KOPT-K1 (cell line): Measurements from ENCODE around the gene ZNRF3.

Source experiments
- H3K27ac ChIP-seq: fragments of 200-600 bp; sonication (generic); 2 replicates; pipeline ENCODE4 v1.5.1; 2016; ENCODE audit warnings: antibody characterized with exemption, mild to moderate bottlenecking, low read depth, low read length; ENCODE audit not compliant: poor library complexity, severe bottlenecking
- H3K36me3 ChIP-seq: fragments of 200-600 bp; sonication (generic); 2 replicates; pipeline ENCODE4 v1.5.1; 2017; ENCODE audit warnings: antibody characterized with exemption, mild to moderate bottlenecking, low read length, moderate library complexity; ENCODE audit not compliant: insufficient read depth
- H3K9me3 ChIP-seq: fragments of 200-600 bp; sonication (generic); 2 replicates; pipeline ENCODE4 v1.5.1; 2017; ENCODE audit warnings: antibody characterized with exemption, low read length, mild to moderate bottlenecking; ENCODE audit not compliant: insufficient read depth, poor library complexity, severe bottlenecking

Gene ZNRF3

DNA sequence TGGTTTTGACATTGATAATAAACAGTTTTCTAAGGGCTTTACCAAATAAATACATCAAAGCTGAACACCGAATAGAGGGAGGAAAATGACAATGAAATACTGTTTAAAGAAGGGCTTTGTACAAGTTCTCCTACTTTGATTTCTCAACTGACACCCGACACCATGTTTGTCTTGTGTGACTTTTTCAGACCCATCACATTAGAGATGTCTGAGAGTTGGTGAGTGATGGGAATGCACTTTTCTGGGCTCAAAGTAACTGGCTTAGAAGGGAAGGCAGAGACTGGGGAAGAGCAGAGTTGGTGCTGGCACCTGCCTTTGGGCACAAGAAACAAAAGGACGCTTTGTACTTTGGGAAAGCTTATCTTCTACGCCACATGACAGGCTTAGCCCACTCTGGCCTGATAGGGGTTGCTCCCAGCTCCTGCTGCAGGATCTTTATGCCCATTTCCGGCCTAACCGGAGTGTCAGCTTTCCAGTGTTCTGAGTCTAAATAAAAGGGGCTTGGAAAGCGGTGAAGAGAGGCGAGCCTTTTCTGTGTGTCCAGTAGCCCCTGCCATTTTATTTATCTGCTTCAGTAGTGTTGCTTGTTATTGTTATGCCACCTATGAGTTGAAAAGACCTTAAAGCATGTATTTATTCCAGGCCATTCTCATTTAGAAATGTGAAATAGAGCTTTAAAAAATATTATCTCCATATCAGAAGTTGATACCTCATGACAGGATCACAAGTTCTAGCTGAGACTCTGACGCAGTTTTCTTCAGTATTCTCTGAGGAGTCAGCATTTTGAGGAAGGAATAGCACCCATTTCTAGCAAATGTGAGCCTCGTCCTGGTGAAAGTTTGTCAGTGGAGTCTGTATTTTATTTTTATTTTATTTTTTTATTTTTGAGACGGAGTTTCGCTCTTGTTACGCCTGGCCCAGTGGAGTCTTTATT lies 213.6 kb downstream of the ZNRF3 start:
- Histone ChIP-seq H3K27ac (no peak overlapping the region), H3K36me3 (no peaks in the 10 kb centered on the region), H3K9me3 (no peaks in the 10 kb centered on the region)

- Histone ChIP-seq H3K36me3 (no peaks in the 10 kb centered on the region), H3K27ac (no peak overlapping the region), H3K9me3 (no peaks in the 10 kb centered on the region)
Measured at GRCh38 chr22:29098296-29098695, 214.9 kb downstream of the ZNRF3 start.

GRCh38 chr22:29102300-29102699 lies 218.9 kb downstream of the ZNRF3 start:
- H3K36me3 ChIP-seq, result no peaks in the 10 kb centered on the region
- no peaks in the 10 kb centered on the region for H3K9me3 ChIP-seq
- no peak overlapping the region for H3K27ac ChIP-seq

DNA sequence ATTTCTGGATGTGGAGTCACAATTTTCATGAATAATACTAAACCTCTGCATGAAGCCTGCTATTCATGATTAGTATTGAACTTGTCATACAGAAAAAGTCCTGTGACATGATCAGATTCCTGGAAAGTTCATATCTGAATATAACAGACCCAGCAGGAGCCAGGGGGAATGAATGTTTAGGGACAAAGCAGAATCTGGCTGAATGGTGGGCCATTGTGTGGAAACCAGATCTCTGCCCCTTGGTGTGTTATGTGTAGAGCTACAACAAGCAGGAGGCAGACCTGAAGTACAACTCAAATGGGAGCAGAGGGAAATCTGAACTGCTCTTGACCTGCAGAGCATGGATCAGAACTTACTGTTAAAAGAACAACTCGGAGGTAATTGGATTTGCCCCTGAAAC lies 219.7 kb downstream of the ZNRF3 start:
- no peaks in the 10 kb centered on the region for H3K36me3 ChIP-seq
- H3K27ac ChIP-seq, result no peak overlapping the region
- no peaks in the 10 kb centered on the region for H3K9me3 ChIP-seq

DNA sequence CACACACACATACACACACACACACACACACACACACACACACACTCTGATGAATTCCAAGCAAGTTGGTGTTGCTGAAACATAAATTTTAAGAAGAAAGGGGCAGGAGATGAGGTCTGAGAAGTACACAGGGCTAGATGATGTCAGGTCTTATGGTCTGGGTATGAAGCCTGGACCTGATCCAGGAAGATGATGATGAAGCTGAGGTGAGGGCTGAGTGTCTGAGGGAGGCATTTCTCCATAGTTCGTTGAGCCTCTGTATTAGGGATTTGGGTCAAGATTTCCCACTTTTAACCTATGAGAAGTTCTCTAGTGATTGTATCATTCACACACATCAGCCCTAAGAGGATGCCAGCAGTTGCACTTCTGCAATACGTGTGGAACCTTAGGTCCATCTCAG lies 222.1 kb downstream of the ZNRF3 start:
- H3K27ac ChIP-seq, result no peak overlapping the region
- no peaks in the 10 kb centered on the region for H3K9me3 ChIP-seq
- no peaks in the 10 kb centered on the region for H3K36me3 ChIP-seq

GRCh38 chr22:29106839-29107238 lies 223.5 kb downstream of the ZNRF3 start:
- H3K9me3 ChIP-seq, result no peaks in the 10 kb centered on the region
- H3K36me3 ChIP-seq, result no peaks in the 10 kb centered on the region
- H3K27ac ChIP-seq, result no peak overlapping the region
